Measurements from ENCODE around the gene COQ10B.

COQ10B gene

GRCh38 chr2:197500503-197501131, 47.3 kb downstream of the COQ10B start:
- DNase-seq (ENCODE audit: low spot score): no peak

- DNase-seq (ENCODE audit: low spot score): no peak
Observed at GRCh38 chr2:197502201-197502600, 48.8 kb downstream of the COQ10B start.

- no peak for DNase-seq (ENCODE audit: low spot score)
Observed at GRCh38 chr2:197502685-197503084, 49.3 kb downstream of the COQ10B start.

GRCh38 chr2:197504000-197504399, 50.6 kb downstream of the COQ10B start:
- DNase-seq (ENCODE audit: low spot score): no peak

- DNase-seq (ENCODE audit: low spot score): no peak
Observed at GRCh38 chr2:197504512-197504911, 51.2 kb downstream of the COQ10B start.

- DNase-seq (ENCODE audit: low spot score): no peak
Observed at GRCh38 chr2:197506658-197507057, 53.3 kb downstream of the COQ10B start.

GRCh38 chr2:197513915-197514314, 60.6 kb downstream of the COQ10B start:
- no peak for DNase-seq (ENCODE audit: low spot score)

- no peak for DNase-seq (ENCODE audit: low spot score)
Observed at GRCh38 chr2:197514754-197515153, 61.4 kb downstream of the COQ10B start.

- DNase-seq (ENCODE audit: low spot score): no peak
Observed at GRCh38 chr2:197515315-197515738, 62.0 kb downstream of the COQ10B start.

GRCh38 chr2:197515739-197516392, 62.5 kb downstream of the COQ10B start, which contains the start of gene MOB4:
Gene MOB4, plus strand, starts transcription at chr2:197516066. Its CDS starts 21 bp downstream, at chr2:197516087.
- peak; percentile 91 for DNase-seq (ENCODE audit: low spot score)

GRCh38 chr2:197516393-197516761, 63.0 kb downstream of the COQ10B start:
- peak; percentile 38 for DNase-seq (ENCODE audit: low spot score)

GRCh38 chr2:197517150-197517549, 63.8 kb downstream of the COQ10B start:
- no peak for DNase-seq (ENCODE audit: low spot score)

Measured in hepatic stellate cell (primary cell).